ENCODE results near the gene TM9SF4. TPM values are rescaled to one million over a fixed set of nuclear protein-coding genes. Genes with fewer than 3 reads are reported as not detected.

The TM9SF4 gene
- total RNA-seq, 1 donor from 2014 or later = 29.2 TPM

- no peak overlapping the region for H3K27ac ChIP-seq
- intact Hi-C loops (cut with DNase I) = loop anchor here (5.0 to 10.0 kb wide), 3 partner anchors 69 to 384 kb away; partner anchors contain the start of genes DUSP15, KIF3B and TTLL9
- TF ChIP-seq, protein P1, sequence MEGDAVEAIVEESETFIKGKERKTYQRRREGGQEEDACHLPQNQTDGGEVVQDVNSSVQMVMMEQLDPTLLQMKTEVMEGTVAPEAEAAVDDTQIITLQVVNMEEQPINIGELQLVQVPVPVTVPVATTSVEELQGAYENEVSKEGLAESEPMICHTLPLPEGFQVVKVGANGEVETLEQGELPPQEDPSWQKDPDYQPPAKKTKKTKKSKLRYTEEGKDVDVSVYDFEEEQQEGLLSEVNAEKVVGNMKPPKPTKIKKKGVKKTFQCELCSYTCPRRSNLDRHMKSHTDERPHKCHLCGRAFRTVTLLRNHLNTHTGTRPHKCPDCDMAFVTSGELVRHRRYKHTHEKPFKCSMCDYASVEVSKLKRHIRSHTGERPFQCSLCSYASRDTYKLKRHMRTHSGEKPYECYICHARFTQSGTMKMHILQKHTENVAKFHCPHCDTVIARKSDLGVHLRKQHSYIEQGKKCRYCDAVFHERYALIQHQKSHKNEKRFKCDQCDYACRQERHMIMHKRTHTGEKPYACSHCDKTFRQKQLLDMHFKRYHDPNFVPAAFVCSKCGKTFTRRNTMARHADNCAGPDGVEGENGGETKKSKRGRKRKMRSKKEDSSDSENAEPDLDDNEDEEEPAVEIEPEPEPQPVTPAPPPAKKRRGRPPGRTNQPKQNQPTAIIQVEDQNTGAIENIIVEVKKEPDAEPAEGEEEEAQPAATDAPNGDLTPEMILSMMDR (IDR thresholded peaks at IDR 0.05) = no peak
Observed at GRCh38 chr20:32208499-32209154, 99.1 kb downstream of the TM9SF4 start.

GRCh38 chr20:32209850-32210605 is 100.5 kb downstream of the TM9SF4 start:
- intact Hi-C loops (cut with DNase I) = loop anchor here (5.0 to 10.0 kb wide), 3 partner anchors 67 to 385 kb away; partner anchors contain the start of genes DUSP15, KIF3B and TTLL9
- Histone ChIP-seq H3K27ac (no peak overlapping the region), H3K4me3 (no peak overlapping the region), H3K27me3 (no peaks in the 10 kb centered on the region), H3K4me1 (peaks cover 0 to 26% of the 10 kb centered on the region in 2 donors), H3K36me3 (peaks cover 3 to 19% of the 10 kb centered on the region in 2 donors), H3K9me3 (no peaks in the 10 kb centered on the region)
- no peak for DNase-seq (ENCODE audit: low spot score in 2 of 2)
- TF ChIP-seq, protein P1 (IDR thresholded peaks at IDR 0.05) = no peak

More at GRCh38 chr20:32208499-32209154, 99.1 kb downstream of the TM9SF4 start:
- Histone ChIP-seq H3K4me1 (peaks cover 0 to 33% of the 10 kb centered on the region in 2 donors), H3K27me3 (no peaks in the 10 kb centered on the region), H3K4me3 (peak overlapping the region; percentile 95 to 97), H3K9me3 (no peaks in the 10 kb centered on the region), H3K36me3 (peaks cover 0 to 11% of the 10 kb centered on the region in 2 donors)
- DNase-seq (ENCODE audit: low spot score in 2 of 2) = no peak

DNA sequence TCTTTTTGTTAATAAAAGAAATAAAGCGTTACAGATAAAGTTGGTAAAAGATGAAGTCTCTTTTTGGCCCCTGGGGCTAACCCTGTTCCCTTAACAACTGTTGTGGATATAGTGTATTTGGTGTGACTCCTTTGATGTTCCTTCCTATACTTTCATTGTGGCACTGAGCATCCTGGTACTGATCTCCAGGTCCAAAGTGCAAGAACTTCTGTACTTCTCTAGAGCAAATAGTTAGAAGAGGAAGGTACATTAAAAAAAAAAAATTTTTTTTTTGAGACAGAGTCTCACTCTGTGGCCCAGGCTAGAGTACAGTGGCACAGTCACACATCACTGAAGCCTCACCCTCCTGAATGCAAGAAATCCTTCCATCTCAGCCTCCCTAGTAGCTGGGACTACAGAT is 104.4 kb downstream of the TM9SF4 start:
- no peak for DNase-seq (ENCODE audit: low spot score in 2 of 2)
- Histone ChIP-seq H3K36me3 (peaks cover 26 to 53% of the 10 kb centered on the region in 2 donors), H3K9me3 (no peaks in the 10 kb centered on the region), H3K27ac (no peak overlapping the region), H3K4me3 (no peak overlapping the region), H3K27me3 (no peaks in the 10 kb centered on the region), H3K4me1 (peaks cover 0 to 3% of the 10 kb centered on the region in 2 donors)
- TF ChIP-seq, protein P1 (IDR thresholded peaks at IDR 0.05) = no peak
- intact Hi-C loops (cut with DNase I) = no loop called here

GRCh38 chr20:32215147-32215546 is 105.6 kb downstream of the TM9SF4 start:
- Histone ChIP-seq H3K4me3 (no peak overlapping the region), H3K36me3 (peaks cover 27 to 60% of the 10 kb centered on the region in 2 donors), H3K4me1 (no peaks in the 10 kb centered on the region), H3K27me3 (no peaks in the 10 kb centered on the region), H3K27ac (no peak overlapping the region), H3K9me3 (no peaks in the 10 kb centered on the region)
- TF ChIP-seq, protein P1 (IDR thresholded peaks at IDR 0.05) = no peak
- DNase-seq (ENCODE audit: low spot score in 2 of 2) = no peak
- intact Hi-C loops (cut with DNase I) = no loop called here

- H3K36me3 ChIP-seq = peaks cover 32 to 64% of the 10 kb centered on the region in 2 donors
- intact Hi-C loops (cut with DNase I) = no loop called here
- no peaks in the 10 kb centered on the region for H3K27me3 ChIP-seq
- DNase-seq (ENCODE audit: low spot score in 2 of 2) = no peak
- no peak overlapping the region for H3K27ac ChIP-seq
- no peaks in the 10 kb centered on the region for H3K4me1 ChIP-seq
- no peaks in the 10 kb centered on the region for H3K9me3 ChIP-seq
- no peak overlapping the region for H3K4me3 ChIP-seq
- TF ChIP-seq, protein P1 (IDR thresholded peaks at IDR 0.05) = no peak
Observed at GRCh38 chr20:32215729-32216128, 106.2 kb downstream of the TM9SF4 start.
